ENCODE data around the gene WDR18.

The WDR18 gene

GRCh38 chr19:1028062-1028926 is 44.1 kb downstream of the WDR18 start:
- Histone ChIP-seq H4K91ac (ENCODE audit: low read depth, low read length) (peak overlapping the region; percentile 53), H3K4ac (ENCODE audit: low read depth, low read length) (peak overlapping the region; percentile 100), H3K14ac (ENCODE audit: low read length) (peak overlapping the region; percentile 25), H3K27me3 (ENCODE audit: insufficient read depth, low read length) (no peaks in the 10 kb centered on the region), H2AK5ac (ENCODE audit: low read length) (peak overlapping the region; percentile 82), H3K4me2 (ENCODE audit: low read length) (peak overlapping the region; percentile 90), H4K8ac (ENCODE audit: low read depth, low read length) (peak overlapping the region; percentile 59), H3K4me3 (ENCODE audit: low read depth, low read length) (peak overlapping the region; percentile 97), H2BK120ac (ENCODE audit: insufficient read depth, low read length, poor library complexity) (peak overlapping the region; percentile 34), H2BK12ac (ENCODE audit: low read length) (no peak overlapping the region), H3K36me3 (ENCODE audit: control insufficient read depth in 1 of 2, insufficient read depth in 2 of 2, low read length in 2 of 2) (peaks cover 28 to 30% of the 10 kb centered on the region in 2 experiments), H3K27ac (ENCODE audit: low read depth, low read length) (peak overlapping the region; percentile 69), H3K18ac (ENCODE audit: low read length) (peak overlapping the region; percentile 82), H3K9ac (ENCODE audit: low read length) (peak overlapping the region; percentile 84), H3K9me3 (ENCODE audit: insufficient read depth, low read depth, low read length) (peaks cover 4% of the 10 kb centered on the region), H3K23ac (ENCODE audit: low read length) (no peak overlapping the region), H2BK5ac (ENCODE audit: low read depth, low read length, poor library complexity) (peak overlapping the region; percentile 58), H3K79me1 (ENCODE audit: low read length) (peaks cover 27% of the 10 kb centered on the region), H2AFZ (ENCODE audit: insufficient read depth, low read length, poor library complexity) (no peak overlapping the region), H3K79me2 (ENCODE audit: control insufficient read depth, insufficient read depth, low read length, poor library complexity) (peaks cover 36% of the 10 kb centered on the region), H3K4me1 (ENCODE audit: control insufficient read depth in 1 of 2, insufficient read depth in 2 of 2, low read length in 2 of 2) (peaks cover 0 to 9% of the 10 kb centered on the region in 2 experiments), H4K12ac (ENCODE audit: low read depth, low read length) (peak overlapping the region; percentile 39)
- DNase-seq = peak; percentile 47 to 52
- no CpG with 5 or more reads among the region's 58 CpGs for WGBS (ENCODE audit: extremely low coverage, insufficient coverage, insufficient read length)

GRCh38 chr19:1032264-1032867 is 48.2 kb downstream of the WDR18 start:
- Histone ChIP-seq H3K79me1 (ENCODE audit: low read length) (peaks cover 13% of the 10 kb centered on the region), H4K8ac (ENCODE audit: low read depth, low read length) (no peak overlapping the region), H3K36me3 (ENCODE audit: control insufficient read depth in 1 of 2, insufficient read depth in 2 of 2, low read length in 2 of 2) (peaks cover 48 to 54% of the 10 kb centered on the region in 2 experiments), H2BK12ac (ENCODE audit: low read length) (no peak overlapping the region), H4K12ac (ENCODE audit: low read depth, low read length) (no peak overlapping the region), H3K9ac (ENCODE audit: low read length) (no peak overlapping the region), H3K18ac (ENCODE audit: low read length) (no peak overlapping the region), H3K79me2 (ENCODE audit: control insufficient read depth, insufficient read depth, low read length, poor library complexity) (peaks cover 21% of the 10 kb centered on the region), H3K4me3 (ENCODE audit: low read depth, low read length) (no peak overlapping the region), H4K91ac (ENCODE audit: low read depth, low read length) (no peak overlapping the region), H3K23ac (ENCODE audit: low read length) (no peak overlapping the region), H2BK120ac (ENCODE audit: insufficient read depth, low read length, poor library complexity) (no peak overlapping the region), H3K4me1 (ENCODE audit: control insufficient read depth in 1 of 2, insufficient read depth in 2 of 2, low read length in 2 of 2) (peaks cover 0 to 6% of the 10 kb centered on the region in 2 experiments), H3K4ac (ENCODE audit: low read depth, low read length) (peak overlapping the region; percentile 57), H3K14ac (ENCODE audit: low read length) (no peak overlapping the region), H3K27ac (ENCODE audit: low read depth, low read length) (no peak overlapping the region), H3K9me3 (ENCODE audit: insufficient read depth, low read depth, low read length) (peaks cover 4% of the 10 kb centered on the region), H2AFZ (ENCODE audit: insufficient read depth, low read length, poor library complexity) (no peak overlapping the region), H2BK5ac (ENCODE audit: low read depth, low read length, poor library complexity) (no peak overlapping the region), H3K4me2 (ENCODE audit: low read length) (no peak overlapping the region), H3K27me3 (ENCODE audit: insufficient read depth, low read length) (no peaks in the 10 kb centered on the region), H2AK5ac (ENCODE audit: low read length) (no peak overlapping the region)
- DNase-seq = no peak
- no CpG with 5 or more reads among the region's 20 CpGs for WGBS (ENCODE audit: extremely low coverage, insufficient coverage, insufficient read length)

- H4K91ac ChIP-seq (ENCODE audit: low read depth, low read length) = no peak overlapping the region
- no peak overlapping the region for H3K9ac ChIP-seq (ENCODE audit: low read length)
- H3K36me3 ChIP-seq (ENCODE audit: control insufficient read depth in 1 of 2, insufficient read depth in 2 of 2, low read length in 2 of 2) = peaks cover 52 to 57% of the 10 kb centered on the region in 2 experiments
- H3K14ac ChIP-seq (ENCODE audit: low read length) = no peak overlapping the region
- no peaks in the 10 kb centered on the region for H3K9me3 ChIP-seq (ENCODE audit: insufficient read depth, low read depth, low read length)
- H2AK5ac ChIP-seq (ENCODE audit: low read length) = no peak overlapping the region
- no peak for DNase-seq
- no peak overlapping the region for H3K4me3 ChIP-seq (ENCODE audit: low read depth, low read length)
- H4K12ac ChIP-seq (ENCODE audit: low read depth, low read length) = no peak overlapping the region
- peaks cover 2% of the 10 kb centered on the region for H3K79me2 ChIP-seq (ENCODE audit: control insufficient read depth, insufficient read depth, low read length, poor library complexity)
- H3K4me2 ChIP-seq (ENCODE audit: low read length) = no peak overlapping the region
- H4K8ac ChIP-seq (ENCODE audit: low read depth, low read length) = no peak overlapping the region
- H3K27ac ChIP-seq (ENCODE audit: low read depth, low read length) = no peak overlapping the region
- no peaks in the 10 kb centered on the region for H3K27me3 ChIP-seq (ENCODE audit: insufficient read depth, low read length)
- H3K4me1 ChIP-seq (ENCODE audit: control insufficient read depth in 1 of 2, insufficient read depth in 2 of 2, low read length in 2 of 2) = peaks cover under 1 to 4% of the 10 kb centered on the region in 2 experiments
- WGBS (ENCODE audit: extremely low coverage, insufficient coverage, insufficient read length) = no CpG with 5 or more reads among the region's 29 CpGs
- no peak overlapping the region for H2AFZ ChIP-seq (ENCODE audit: insufficient read depth, low read length, poor library complexity)
- no peak overlapping the region for H3K18ac ChIP-seq (ENCODE audit: low read length)
- H2BK120ac ChIP-seq (ENCODE audit: insufficient read depth, low read length, poor library complexity) = no peak overlapping the region
- no peak overlapping the region for H3K4ac ChIP-seq (ENCODE audit: low read depth, low read length)
- no peak overlapping the region for H2BK12ac ChIP-seq (ENCODE audit: low read length)
- H3K23ac ChIP-seq (ENCODE audit: low read length) = no peak overlapping the region
- H2BK5ac ChIP-seq (ENCODE audit: low read depth, low read length, poor library complexity) = no peak overlapping the region
- no peaks in the 10 kb centered on the region for H3K79me1 ChIP-seq (ENCODE audit: low read length)
Observed at GRCh38 chr19:1035998-1036621, 52.0 kb downstream of the WDR18 start.

GRCh38 chr19:1037621-1038064 is 53.5 kb downstream of the WDR18 start:
- no peak overlapping the region for H3K23ac ChIP-seq (ENCODE audit: low read length)
- H3K4me3 ChIP-seq (ENCODE audit: low read depth, low read length) = no peak overlapping the region
- H4K91ac ChIP-seq (ENCODE audit: low read depth, low read length) = no peak overlapping the region
- H3K4me1 ChIP-seq (ENCODE audit: control insufficient read depth in 1 of 2, insufficient read depth in 2 of 2, low read length in 2 of 2) = peaks cover 3 to 8% of the 10 kb centered on the region in 2 experiments
- no peak overlapping the region for H4K12ac ChIP-seq (ENCODE audit: low read depth, low read length)
- H2BK12ac ChIP-seq (ENCODE audit: low read length) = no peak overlapping the region
- H3K9ac ChIP-seq (ENCODE audit: low read length) = no peak overlapping the region
- H2BK120ac ChIP-seq (ENCODE audit: insufficient read depth, low read length, poor library complexity) = no peak overlapping the region
- H3K4ac ChIP-seq (ENCODE audit: low read depth, low read length) = no peak overlapping the region
- H3K79me2 ChIP-seq (ENCODE audit: control insufficient read depth, insufficient read depth, low read length, poor library complexity) = no peaks in the 10 kb centered on the region
- DNase-seq = no peak
- no peak overlapping the region for H3K14ac ChIP-seq (ENCODE audit: low read length)
- no peak overlapping the region for H2AK5ac ChIP-seq (ENCODE audit: low read length)
- no peaks in the 10 kb centered on the region for H3K27me3 ChIP-seq (ENCODE audit: insufficient read depth, low read length)
- H3K18ac ChIP-seq (ENCODE audit: low read length) = no peak overlapping the region
- H2AFZ ChIP-seq (ENCODE audit: insufficient read depth, low read length, poor library complexity) = no peak overlapping the region
- H4K8ac ChIP-seq (ENCODE audit: low read depth, low read length) = no peak overlapping the region
- no CpG with 5 or more reads among the region's 22 CpGs for WGBS (ENCODE audit: extremely low coverage, insufficient coverage, insufficient read length)
- no peak overlapping the region for H3K27ac ChIP-seq (ENCODE audit: low read depth, low read length)
- H3K79me1 ChIP-seq (ENCODE audit: low read length) = no peaks in the 10 kb centered on the region
- no peak overlapping the region for H2BK5ac ChIP-seq (ENCODE audit: low read depth, low read length, poor library complexity)
- peaks cover 47 to 48% of the 10 kb centered on the region in 2 experiments for H3K36me3 ChIP-seq (ENCODE audit: control insufficient read depth in 1 of 2, insufficient read depth in 2 of 2, low read length in 2 of 2)
- no peaks in the 10 kb centered on the region for H3K9me3 ChIP-seq (ENCODE audit: insufficient read depth, low read depth, low read length)
- no peak overlapping the region for H3K4me2 ChIP-seq (ENCODE audit: low read length)
